ENCODE data around the gene VPS33B. TPM values are rescaled to one million over a fixed set of nuclear protein-coding genes. Genes with fewer than 3 reads are reported as not detected.

Gene VPS33B
- total RNA-seq, 1 experiment from 2014 or later = 16.3 TPM

- no peak overlapping the region for H2AK5ac ChIP-seq (ENCODE audit: insufficient read length, low read length)
- no peak overlapping the region for H3K27ac ChIP-seq (ENCODE audit: insufficient read length, low read depth, low read length)
- H3K27me3 ChIP-seq (ENCODE audit: insufficient read depth, low read length) = no peaks in the 10 kb centered on the region
- no peak overlapping the region for H2BK20ac ChIP-seq (ENCODE audit: low read depth, low read length, poor library complexity, severe bottlenecking)
- H3K4me3 Mint-ChIP-seq = no peak overlapping the region
- H3K14ac ChIP-seq (ENCODE audit: insufficient read depth, low read length) = no peak overlapping the region
- no peak overlapping the region for H4K91ac ChIP-seq (ENCODE audit: insufficient read length, low read depth, low read length)
- TF ChIP-seq, protein P1, sequence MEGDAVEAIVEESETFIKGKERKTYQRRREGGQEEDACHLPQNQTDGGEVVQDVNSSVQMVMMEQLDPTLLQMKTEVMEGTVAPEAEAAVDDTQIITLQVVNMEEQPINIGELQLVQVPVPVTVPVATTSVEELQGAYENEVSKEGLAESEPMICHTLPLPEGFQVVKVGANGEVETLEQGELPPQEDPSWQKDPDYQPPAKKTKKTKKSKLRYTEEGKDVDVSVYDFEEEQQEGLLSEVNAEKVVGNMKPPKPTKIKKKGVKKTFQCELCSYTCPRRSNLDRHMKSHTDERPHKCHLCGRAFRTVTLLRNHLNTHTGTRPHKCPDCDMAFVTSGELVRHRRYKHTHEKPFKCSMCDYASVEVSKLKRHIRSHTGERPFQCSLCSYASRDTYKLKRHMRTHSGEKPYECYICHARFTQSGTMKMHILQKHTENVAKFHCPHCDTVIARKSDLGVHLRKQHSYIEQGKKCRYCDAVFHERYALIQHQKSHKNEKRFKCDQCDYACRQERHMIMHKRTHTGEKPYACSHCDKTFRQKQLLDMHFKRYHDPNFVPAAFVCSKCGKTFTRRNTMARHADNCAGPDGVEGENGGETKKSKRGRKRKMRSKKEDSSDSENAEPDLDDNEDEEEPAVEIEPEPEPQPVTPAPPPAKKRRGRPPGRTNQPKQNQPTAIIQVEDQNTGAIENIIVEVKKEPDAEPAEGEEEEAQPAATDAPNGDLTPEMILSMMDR (conservative IDR thresholded peaks at IDR 0.05) = no peak
- H2BK12ac ChIP-seq (ENCODE audit: insufficient read length, low read depth, low read length) = no peak overlapping the region
- no peaks in the 10 kb centered on the region for H3K9me3 ChIP-seq (ENCODE audit: control insufficient read depth, low read depth, low read length)
- peaks cover 16% of the 10 kb centered on the region for H3K27me3 Mint-ChIP-seq (ENCODE audit: low read depth)
- no peaks in the 10 kb centered on the region for H3K36me3 Mint-ChIP-seq (ENCODE audit: insufficient read depth in 1 of 3, low read depth in 3 of 3)
- H3K56ac ChIP-seq (ENCODE audit: insufficient read length, low read depth, low read length) = no peak overlapping the region
- WGBS (ENCODE audit: extremely low coverage, insufficient read length, low lambda C conversion rate) = no CpG with 5 or more reads among the region's 10 CpGs
- no peak overlapping the region for H2BK5ac ChIP-seq (ENCODE audit: insufficient read length, low read length)
- H4K5ac ChIP-seq (ENCODE audit: insufficient read length, low read depth, low read length) = no peak overlapping the region
- no peak overlapping the region for H3K4me2 ChIP-seq (ENCODE audit: insufficient read depth, insufficient read length, low read length)
- no peak overlapping the region for H3K9ac ChIP-seq (ENCODE audit: extremely low read depth, insufficient read length, low read length)
- no peak overlapping the region for H3K23ac ChIP-seq (ENCODE audit: insufficient read length, low read depth, low read length)
- no peak overlapping the region for H4K8ac ChIP-seq (replicated peaks; ENCODE audit: insufficient read length, low read depth, low read length)
- H3K9me3 Mint-ChIP-seq = no peaks in the 10 kb centered on the region
- H3T11ph ChIP-seq (ENCODE audit: low read length) = no peak overlapping the region
- no peaks in the 10 kb centered on the region for H3K79me2 ChIP-seq (ENCODE audit: insufficient read depth, low read length)
- no peaks in the 10 kb centered on the region for H3K4me1 ChIP-seq (ENCODE audit: insufficient read depth, low read length)
- H2BK15ac ChIP-seq (ENCODE audit: low read depth, low read length) = no peak overlapping the region
- H2AFZ ChIP-seq (ENCODE audit: low read length) = no peak overlapping the region
- no peak overlapping the region for H3K18ac ChIP-seq (ENCODE audit: insufficient read length, low read depth, low read length)
- H3K79me1 ChIP-seq (ENCODE audit: insufficient read depth, low read depth, low read length, poor library complexity, severe bottlenecking) = no peaks in the 10 kb centered on the region
- H3K27ac Mint-ChIP-seq = no peak overlapping the region
- DNase-seq = no peak
- no peak overlapping the region for H3K4ac ChIP-seq (ENCODE audit: low read depth, low read length)
- no peak overlapping the region for H2BK120ac ChIP-seq (ENCODE audit: low read depth, low read length, poor library complexity, severe bottlenecking)
- H4K20me1 ChIP-seq (ENCODE audit: control insufficient read depth, insufficient read depth, insufficient read length) = no peaks in the 10 kb centered on the region
- H3K23me2 ChIP-seq (ENCODE audit: insufficient read length, low read depth, low read length, poor library complexity, severe bottlenecking) = no peaks in the 10 kb centered on the region
- peaks cover 11 to 12% of the 10 kb centered on the region in 2 experiments for H3K4me1 Mint-ChIP-seq
Measured at GRCh38 chr15:91031796-91032195, 9.4 kb upstream of the VPS33B start.

Data from H9 (cell line).